H1 (cell line): ENCODE measurements around the gene IQCK. TPM values are rescaled to one million over a fixed set of nuclear protein-coding genes. Genes with fewer than 3 reads are reported as not detected.

Experiments used
- CTCF ChIA-PET: fragments of 300-600 bp; sonication (Branson Sonifier 250); formaldehyde crosslinking; loops from one replicate; lab custom pipeline; 2021; ENCODE audit not compliant: partially characterized antibody; lab: Charles Lee
- POLR2A ChIA-PET: fragments of 300-600 bp; sonication (Branson Sonifier 250); formaldehyde crosslinking; loops from one replicate; lab custom pipeline; 2021; ENCODE audit warnings: inconsistent platforms; ENCODE audit not compliant: partially characterized antibody; lab: Charles Lee
- DNase-seq, 2 experiments: peaks; one replicate each; pipeline versions ENCODE4 v3.0.0 to v3.0.0-alpha.2; 2010 to 2022; ENCODE audit warnings: low spot score in 2 of 2, low read depth in 1 of 2, mixed read lengths in 1 of 2
- FAIRE-seq: peaks from 2 replicates; lab custom pipeline; 2011; peaks lifted over from hg19 to GRCh38; lab: Jason Lieb, UNC
- H2AFZ ChIP-seq: 2 replicates; pipeline ENCODE4 v1.8.1; 2012; ENCODE audit warnings: low read length, inconsistent platforms
- H2AK5ac ChIP-seq: 2 replicates; pipeline ENCODE4 v1.6.1; 2013; ENCODE audit warnings: low read depth, low read length
- H2BK120ac ChIP-seq: replicated peaks from 2 replicates; pipeline ENCODE3; 2013; ENCODE audit warnings: low read depth, low read length, inconsistent platforms
- H2BK12ac ChIP-seq: 2 replicates; pipeline ENCODE4 v1.6.1; 2013; ENCODE audit warnings: low read depth, low read length
- H2BK15ac ChIP-seq: 2 replicates; pipeline ENCODE4 v1.6.1; 2013; ENCODE audit warnings: low read length
- H2BK20ac ChIP-seq: 2 replicates; pipeline ENCODE4 v1.6.1; 2013; ENCODE audit warnings: low read length
- H2BK5ac ChIP-seq: 2 replicates; pipeline ENCODE4 v1.6.1; 2013; ENCODE audit warnings: low read depth, low read length
- H3K14ac ChIP-seq: 2 replicates; pipeline ENCODE4 v1.6.1; 2013; ENCODE audit warnings: inconsistent platforms; ENCODE audit not compliant: insufficient read length
- H3K18ac ChIP-seq: 2 replicates; pipeline ENCODE4 v1.6.1; 2013; ENCODE audit warnings: low read length; ENCODE audit errors: extremely low read depth
- H3K23ac ChIP-seq: 2 replicates; pipeline ENCODE4 v1.6.1; 2013; ENCODE audit warnings: inconsistent platforms; ENCODE audit not compliant: insufficient read length
- H3K23me2 ChIP-seq: 2 replicates; pipeline ENCODE4 v1.6.1; 2013; ENCODE audit warnings: low read depth, low read length
- H3K27ac ChIP-seq: 2 replicates; pipeline ENCODE4 v1.6.1; 2011; ENCODE audit warnings: low read depth, low read length, inconsistent platforms
- H3K27me3 ChIP-seq, 4 experiments: replicated peaks in 1 of 4; 1 replicate in 1 of 4; 2 replicates in 3 of 4; pipeline versions ENCODE4 v1.6.1 to v1.8.1; 2011 to 2013; ENCODE audit warnings: low read length in 3 of 4, mild to moderate bottlenecking in 3 of 4, inconsistent platforms in 2 of 4, mixed read lengths in 2 of 4, moderate library complexity in 1 of 4; ENCODE audit not compliant: control insufficient read depth in 3 of 4, insufficient read depth in 3 of 4; ENCODE audit errors: extremely low read depth in 1 of 4
- H3K36me3 ChIP-seq, 4 experiments: 2 replicates each; pipeline versions ENCODE4 v1.6.1 to v1.8.1; 2011 to 2013; ENCODE audit warnings: mild to moderate bottlenecking in 4 of 4, low read length in 3 of 4, moderate library complexity in 2 of 4, control low read depth in 1 of 4, inconsistent platforms in 1 of 4; ENCODE audit not compliant: insufficient read depth in 4 of 4, control insufficient read depth in 2 of 4
- H3K4ac ChIP-seq: replicated peaks from 2 replicates; pipeline ENCODE3; 2013; ENCODE audit warnings: low read length, low read depth, mixed read lengths, inconsistent platforms; ENCODE audit not compliant: insufficient read length
- H3K4me1 ChIP-seq, 4 experiments: replicated peaks in 1 of 4; 1 replicate in 1 of 4; 2 replicates in 3 of 4; pipeline versions ENCODE4 v1.6.1 to v1.8.1; 2011 to 2013; ENCODE audit warnings: low read length in 3 of 4, inconsistent platforms in 2 of 4, mixed read lengths in 1 of 4; ENCODE audit not compliant: insufficient read depth in 4 of 4, control insufficient read depth in 3 of 4
- H3K4me2 ChIP-seq, 2 experiments: 2 replicates each; pipeline versions ENCODE4 v1.6.1 to v1.8.1; 2011 to 2013; ENCODE audit warnings: low read depth in 2 of 2, low read length in 2 of 2, control low read depth in 1 of 2, inconsistent platforms in 1 of 2, mild to moderate bottlenecking in 1 of 2; ENCODE audit not compliant: insufficient read depth in 1 of 2
- H3K4me3 ChIP-seq, 4 experiments: fragments of 200-600, 300-600 bp in 1 of 4; sonication (generic), shearing (Covaris generic), sonication (Bioruptor Twin) in 1 of 4; 2 replicates each; pipeline versions ENCODE4 v1.5.1 to v1.8.1; 2011 to 2016; ENCODE audit warnings: low read length in 4 of 4, low read depth in 3 of 4, control low read depth in 2 of 4, inconsistent platforms in 2 of 4, mild to moderate bottlenecking in 2 of 4, mixed read lengths in 1 of 4, moderate library complexity in 1 of 4; ENCODE audit not compliant: insufficient read depth in 2 of 4; ENCODE audit errors: extremely low read depth in 1 of 4
- H3K56ac ChIP-seq: replicated peaks from 2 replicates; pipeline ENCODE3; 2013; ENCODE audit warnings: low read depth, mild to moderate bottlenecking, mixed read lengths, low read length, inconsistent platforms; ENCODE audit not compliant: insufficient read length
- H3K79me1 ChIP-seq: 2 replicates; pipeline ENCODE4 v1.6.1; 2013; ENCODE audit warnings: low read depth, low read length, control low read depth
- H3K79me2 ChIP-seq, 2 experiments: 2 replicates each; pipeline versions ENCODE4 v1.6.1 to v1.8.1; 2012 to 2013; ENCODE audit warnings: low read length in 2 of 2, mild to moderate bottlenecking in 2 of 2, inconsistent platforms in 1 of 2; ENCODE audit not compliant: insufficient read depth in 2 of 2, control insufficient read depth in 1 of 2
- H3K9ac ChIP-seq, 4 experiments: replicated peaks in 1 of 4; 1 replicate in 1 of 4; 2 replicates in 3 of 4; pipeline versions ENCODE4 v1.6.1 to v1.8.1; 2011 to 2013; ENCODE audit warnings: low read depth in 3 of 4, low read length in 3 of 4, control low read depth in 2 of 4, mild to moderate bottlenecking in 2 of 4, moderate library complexity in 2 of 4, inconsistent platforms in 1 of 4; ENCODE audit errors: extremely low read depth in 1 of 4
- H3K9me3 ChIP-seq, 2 experiments: 2 replicates each; pipeline versions ENCODE4 v1.6.1 to v1.8.1; 2012 to 2013; ENCODE audit warnings: mild to moderate bottlenecking in 2 of 2, moderate library complexity in 2 of 2, control low read depth in 1 of 2, inconsistent platforms in 1 of 2, low read depth in 1 of 2, low read length in 1 of 2, mixed read lengths in 1 of 2; ENCODE audit not compliant: insufficient read depth in 2 of 2
- H4K20me1 ChIP-seq, 2 experiments: replicated peaks in 1 of 2; 2 replicates each; pipeline versions ENCODE3 to v1.8.1; 2011 to 2013; ENCODE audit warnings: inconsistent platforms in 2 of 2, low read length in 2 of 2, mild to moderate bottlenecking in 1 of 2; ENCODE audit not compliant: insufficient read depth in 2 of 2, control insufficient read depth in 1 of 2
- H4K5ac ChIP-seq: 2 replicates; pipeline ENCODE4 v1.6.1; 2013; ENCODE audit warnings: low read length, low read depth, mixed read lengths, inconsistent platforms; ENCODE audit not compliant: insufficient read length
- H4K8ac ChIP-seq: 2 replicates; pipeline ENCODE4 v1.8.0; 2013; ENCODE audit warnings: mild to moderate bottlenecking, moderate library complexity, low read length, inconsistent platforms; ENCODE audit not compliant: insufficient read depth; ENCODE audit errors: extremely low read depth
- H4K91ac ChIP-seq: replicated peaks from 2 replicates; pipeline ENCODE3; 2013; ENCODE audit warnings: low read length, mixed read lengths, inconsistent platforms; ENCODE audit not compliant: insufficient read length
- BRCA1 ChIP-seq: IDR thresholded peaks from 2 replicates; pipeline ENCODE4 v1.6.1; 2012; ENCODE audit warnings: low read depth, low read length, improper control_type of control experiment
- CHD1 ChIP-seq: IDR thresholded peaks from 2 replicates; pipeline ENCODE4 v1.6.1; 2012; ENCODE audit warnings: low read depth, low read length, improper control_type of control experiment
- CREB1 ChIP-seq: IDR thresholded peaks from 2 replicates; pipeline ENCODE4 v1.6.1; 2012; ENCODE audit warnings: inconsistent platforms
- E2F6 ChIP-seq: IDR thresholded peaks from 2 replicates; pipeline ENCODE4 v1.6.1; 2012; ENCODE audit warnings: inconsistent platforms
- GABPA ChIP-seq: IDR thresholded peaks from 2 replicates; pipeline ENCODE4 v1.6.1; 2011; ENCODE audit warnings: mild to moderate bottlenecking, low read length, moderate library complexity, borderline replicate concordance; ENCODE audit not compliant: insufficient read depth
- MAX ChIP-seq: IDR thresholded peaks from 2 replicates; pipeline ENCODE4 v1.6.1; 2012; ENCODE audit warnings: inconsistent platforms
- RAD21 ChIP-seq, 2 experiments: IDR thresholded peaks in 1 of 2; conservative IDR thresholded peaks in 1 of 2; 2 replicates each; pipeline ENCODE4 v1.6.1; 2011; ENCODE audit warnings: low read depth in 2 of 2, low read length in 2 of 2, improper control_type of control experiment in 1 of 2, inconsistent platforms in 1 of 2, mild to moderate bottlenecking in 1 of 2, moderate library complexity in 1 of 2
- TAF7 ChIP-seq: optimal IDR thresholded peaks from 2 replicates; pipeline ENCODE3; 2011; ENCODE audit warnings: low read depth, mild to moderate bottlenecking, inconsistent platforms, low read length, moderate library complexity, borderline replicate concordance
- YY1 ChIP-seq: IDR thresholded peaks from 2 replicates; pipeline ENCODE4 v1.6.1; 2011; ENCODE audit warnings: low read depth, mild to moderate bottlenecking, low read length
- WGBS, 2 experiments: shearing (Covaris generic) in 1 of 2; methylation state at CpG; one replicate each; pipeline versions ENCODE4 v1.1.6 to v1.1.7; 2013 to 2015; ENCODE audit warnings: low lambda C conversion rate in 2 of 2, mixed read lengths in 2 of 2, inconsistent platforms in 1 of 2, low coverage in 1 of 2, missing lambda C conversion rate in 1 of 2; ENCODE audit not compliant: insufficient replicate concordance in 2 of 2, insufficient coverage in 1 of 2, insufficient read length in 1 of 2; ENCODE audit errors: extremely low coverage in 1 of 2, missing lambda C conversion rate in 1 of 2; 5-methylcytosine and 5-hydroxymethylcytosine counted together
- polyA plus RNA-seq, 7 experiments: library from polyadenylated mRNA; depleted of rRNA in 3 of 7; stranded (reverse) in 5 of 7; unstranded in 2 of 7; fragments of >200 nt in 5 of 7; fragments of 200-250 nt in 2 of 7; gene quantifications; 1 replicate in 5 of 7; 2 replicates in 1 of 7; 4 replicates in 1 of 7; pipeline versions ENCODE4 v1.2.1 to v1.2.3, GENCODE V29; 2011 to 2013; ENCODE audit warnings: missing spikeins in 2 of 7, mixed read lengths in 2 of 7
- total RNA-seq: library from RNA; stranded (reverse); fragmentation: NEBNext Ultra II Directional; extraction: Animal tissue kit (Norgen Biotek cat#: 25700); gene quantifications from 2 replicates; pipeline ENCODE4 v1.2.1, GENCODE V29; 2021

The IQCK gene
- total and polyA plus RNA-seq, 2 of the 8 experiments (the other 6 are each of a cell fraction or from before 2014, with no cell fraction given), result 6.2 to 9.3 TPM

GRCh38 chr16:19886073-19886941 is 168.2 kb downstream of the IQCK start:
- no peak overlapping the region for H3K23ac ChIP-seq
- no peak overlapping the region for H3K4ac ChIP-seq
- ChIA-PET POLR2A (interaction anchor here (0.6 to 2.2 kb wide), 4 partner anchors 41 to 330 kb away, joined by 3 to 8 read pairs (median 3); partner anchors contain the start of genes IQCK and KNOP1), CTCF (interaction anchor here (0.6 to 4.9 kb wide), 31 partner anchors 10 to 456 kb away, joined by 3 to 57 read pairs (median 3); no protein-coding TSS in a partner anchor)
- H2BK15ac ChIP-seq, result 0 out of 2 replicates have a peak overlapping the region, but pooled peaks have one; percentile 73
- no peak overlapping the region for H3K14ac ChIP-seq
- H3K4me3 ChIP-seq, result no peak overlapping the region
- no peak overlapping the region for H2BK120ac ChIP-seq
- no peak overlapping the region for H3K4me2 ChIP-seq
- H4K5ac ChIP-seq, result no peak overlapping the region
- H3K27ac ChIP-seq, result no peak overlapping the region
- no peak overlapping the region for H4K8ac ChIP-seq
- WGBS, 2 experiments, result 35% methylated on average over 20 of the region's 20 CpGs; no CpG with 5 or more reads in 1 of the 2 experiments
- peak; percentile 68 to 94 for DNase-seq
- H2BK5ac ChIP-seq, result no peak overlapping the region
- FAIRE-seq, result peak; percentile 99
- H4K20me1 ChIP-seq, result peaks cover 0 to 2% of the 10 kb centered on the region in 2 experiments
- H3K56ac ChIP-seq, result no peak overlapping the region
- H2AK5ac ChIP-seq, result no peak overlapping the region
- no peak overlapping the region for H2BK12ac ChIP-seq
- H3K23me2 ChIP-seq, result peaks cover 13% of the 10 kb centered on the region; the same call in 1 of the 2 replicates
- peaks cover 0 to 12% (median 10%) of the 10 kb centered on the region in 4 experiments; a peak in 6 of 7 replicates for H3K4me1 ChIP-seq
- H3K79me2 ChIP-seq, result peaks cover under 1 to 25% of the 10 kb centered on the region in 2 experiments
- no peak overlapping the region; a peak in 1 of 7 replicates for H3K9ac ChIP-seq
- no peak overlapping the region; the same call in 1 of the 2 replicates for H2BK20ac ChIP-seq
- peaks cover 0 to 3% (median 0%) of the 10 kb centered on the region in 4 experiments; a peak in 1 of 8 replicates for H3K36me3 ChIP-seq
- peak overlapping the region; percentile 91 for H2AFZ ChIP-seq
- H3K27me3 ChIP-seq, result peaks cover 0 to 11% (median 7%) of the 10 kb centered on the region in 4 experiments; a peak in 5 of 7 replicates
- no peak overlapping the region for H4K91ac ChIP-seq
- no peaks in the 10 kb centered on the region for H3K9me3 ChIP-seq
- no peak overlapping the region; the same call in 1 of the 2 replicates for H3K18ac ChIP-seq
- no peaks in the 10 kb centered on the region for H3K79me1 ChIP-seq
- TF ChIP-seq YY1 (peak; percentile 78), RAD21 (IDR thresholded peaks at IDR 0.05 in 1 of 2, conservative IDR thresholded peaks at IDR 0.05 in 1 of 2; ENCODE audit: low read depth in 2 of 2, low read length in 2 of 2) (peak; percentile 100), E2F6 (peak; percentile 89), CHD1 (no peak), CREB1 (peak; percentile 53), MAX (peak; percentile 96), TAF7 (no peak), GABPA (peak; percentile 24; the same call in 1 of the 2 replicates), BRCA1 (no peak)
